Thyroid gland (tissue), 4 donors: ENCODE results near the gene OSBPL6. TPM values are rescaled to one million over a fixed set of nuclear protein-coding genes. Genes with fewer than 3 reads are reported as not detected.
A peak's percentile ranks its signal among the peaks of the same experiment; 100 is the strongest.

Source experiments
- DNase-seq, 2 donors: peaks; one replicate each; pipeline ENCODE4 v3.0.0-alpha.2; 2019
- H3K27ac ChIP-seq, 3 donors: fragments of 200-600 bp; sonication (generic); 1 replicate in 2 of 3; 2 replicates in 1 of 3; pipeline ENCODE4 v1.5.1; 2016 to 2019; ENCODE audit warnings: mild to moderate bottlenecking in 1 of 3, moderate library complexity in 1 of 3
- H3K27me3 ChIP-seq: fragments of 200-600 bp; sonication (generic); one replicate; pipeline ENCODE4 v1.5.1; 2019
- H3K36me3 ChIP-seq, 2 donors: fragments of 200-600 bp; sonication (generic); one replicate each; pipeline ENCODE4 v1.5.1; 2016 to 2019
- H3K4me1 ChIP-seq, 2 donors: fragments of 200-600 bp; sonication (generic); one replicate each; pipeline ENCODE4 v1.5.1; 2017 to 2019
- H3K4me3 ChIP-seq, 3 donors: fragments of 200-600 bp; sonication (generic); replicated peaks in 1 of 3; 1 replicate in 2 of 3; 2 replicates in 1 of 3; pipeline ENCODE4 v1.5.1; 2016; ENCODE audit warnings: mild to moderate bottlenecking in 1 of 3
- H3K9me3 ChIP-seq: fragments of 200-600 bp; sonication (generic); one replicate; pipeline ENCODE4 v1.5.1; 2017
- CTCF ChIP-seq, 6 experiments: fragments of 200-600 bp in 3 of 6; fragments of 450-650 bp in 3 of 6; sonication (generic) in 3 of 6; IDR thresholded peaks; one replicate each; pipeline ENCODE4 v1.5.1; 2016 to 2019; ENCODE audit warnings: antibody characterized with exemption in 6 of 6, mild to moderate bottlenecking in 2 of 6, inconsistent platforms in 1 of 6, moderate library complexity in 1 of 6
- POLR2A ChIP-seq, 2 donors: fragments of 450-650 bp; IDR thresholded peaks; one replicate each; pipeline ENCODE4 v1.6.1; 2017; ENCODE audit warnings: antibody characterized with exemption in 2 of 2, mild to moderate bottlenecking in 2 of 2, moderate library complexity in 1 of 2
- WGBS, 2 donors: methylation state at CpG; one replicate each; pipeline ENCODE4 v1.1.5; 2017; 5-methylcytosine and 5-hydroxymethylcytosine counted together
- intact Hi-C: fragments of 100-400 bp; cut with DNase I; formaldehyde crosslinking; loops from one replicate; pipeline ENCODE4 v1.15.1; 2023
- total RNA-seq, 4 donors: library from RNA; depleted of rRNA; stranded (reverse); fragments of >200 nt; gene quantifications; one replicate each; pipeline ENCODE4 v1.2.3, GENCODE V29; 2016

Gene OSBPL6
- total RNA-seq, 4 donors from 2014 or later: 2.1 to 5.3 (median 3.2) TPM

- TF ChIP-seq CTCF (IDR thresholded peaks at IDR 0.05) (no peak), POLR2A (IDR thresholded peaks at IDR 0.05) (no peak)
- no peak for DNase-seq
- Histone ChIP-seq H3K4me1 (peaks cover 2 to 9% of the 10 kb centered on the region in 2 donors), H3K9me3 (no peaks in the 10 kb centered on the region), H3K27me3 (no peaks in the 10 kb centered on the region), H3K27ac (no peak overlapping the region), H3K4me3 (no peak overlapping the region), H3K36me3 (no peaks in the 10 kb centered on the region)
- intact Hi-C loops: no loop called here
- WGBS, 2 donors: 95 to 99% methylated on average over 4 of the region's 4 CpGs
Observed at GRCh38 chr2:178238154-178238521, 43.8 kb downstream of the OSBPL6 start.

- H3K27me3 ChIP-seq: no peaks in the 10 kb centered on the region
- intact Hi-C loops: no loop called here
Observed at GRCh38 chr2:178238750-178239149, 44.4 kb downstream of the OSBPL6 start.

DNA sequence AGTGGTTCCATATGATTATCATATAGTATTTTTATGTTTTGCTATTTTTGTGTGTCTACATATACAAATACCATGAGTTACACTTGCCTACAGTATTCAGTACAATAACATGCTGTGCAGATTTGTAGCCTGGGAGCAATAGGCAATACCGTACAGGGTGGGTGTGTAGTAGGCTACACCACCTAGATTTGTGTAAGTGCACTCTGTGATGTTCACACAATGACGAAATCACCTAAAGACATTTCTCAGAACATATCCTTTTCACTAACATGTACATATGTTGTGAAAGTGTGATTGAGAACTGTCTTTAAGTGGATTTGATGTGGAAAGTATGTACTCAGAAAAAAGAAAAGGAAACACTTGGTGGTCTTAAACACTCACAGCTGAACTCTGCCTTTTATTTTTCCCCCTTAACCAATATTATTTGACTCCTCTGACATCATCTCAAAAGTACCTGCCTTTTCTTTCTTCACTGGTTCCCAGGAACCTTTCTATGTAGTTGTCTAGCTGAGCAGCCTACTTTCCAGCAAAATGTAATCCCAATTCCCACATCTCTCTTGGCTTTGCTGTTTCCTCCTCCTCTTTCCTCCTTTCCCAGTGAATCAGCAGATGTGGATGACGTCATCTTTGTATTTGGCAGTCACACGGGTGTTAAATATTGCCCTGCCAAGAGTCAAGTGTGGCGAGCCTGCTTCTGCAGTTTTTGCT lies 47.7 kb downstream of the OSBPL6 start:
- intact Hi-C loops: no loop called here
- peak; percentile 55 to 63 for DNase-seq

More at GRCh38 chr2:178238750-178239149, 44.4 kb downstream of the OSBPL6 start:
- Histone ChIP-seq H3K27ac (no peak overlapping the region), H3K4me1 (peaks cover 0 to 9% of the 10 kb centered on the region in 2 donors), H3K4me3 (no peak overlapping the region), H3K36me3 (no peaks in the 10 kb centered on the region), H3K9me3 (no peaks in the 10 kb centered on the region)
- WGBS, 2 donors: 84 to 94% methylated on average over 2 of the region's 2 CpGs
- TF ChIP-seq POLR2A (IDR thresholded peaks at IDR 0.05) (no peak), CTCF (IDR thresholded peaks at IDR 0.05) (no peak)
- no peak for DNase-seq

GRCh38 chr2:178242552-178242883 lies 48.2 kb downstream of the OSBPL6 start:
- Histone ChIP-seq H3K27me3 (no peaks in the 10 kb centered on the region), H3K9me3 (no peaks in the 10 kb centered on the region), H3K4me3 (no peak overlapping the region), H3K27ac (no peak overlapping the region), H3K4me1 (peaks cover 0 to 9% of the 10 kb centered on the region in 2 donors), H3K36me3 (no peaks in the 10 kb centered on the region)
- 80 to 81% methylated on average over 2 of the region's 2 CpGs for WGBS, 2 donors
- intact Hi-C loops: no loop called here
- DNase-seq: no peak
- TF ChIP-seq POLR2A (IDR thresholded peaks at IDR 0.05) (no peak), CTCF (IDR thresholded peaks at IDR 0.05) (no peak)

More for the DNA sequence above, 47.7 kb downstream of the OSBPL6 start:
- TF ChIP-seq POLR2A (IDR thresholded peaks at IDR 0.05): no peak
- TF ChIP-seq CTCF (IDR thresholded peaks at IDR 0.05): no peak
- no peaks in the 10 kb centered on the region for H3K9me3 ChIP-seq
- H3K27ac ChIP-seq: peak overlapping the region in 1 of 3 donors; percentile 39
- H3K27me3 ChIP-seq: no peaks in the 10 kb centered on the region
- H3K36me3 ChIP-seq: no peaks in the 10 kb centered on the region
- H3K4me1 ChIP-seq: peaks cover 0 to 9% of the 10 kb centered on the region in 2 donors
- no peak overlapping the region for H3K4me3 ChIP-seq
- WGBS, 2 donors: 39 to 40% methylated on average over 5 of the region's 5 CpGs

DNA sequence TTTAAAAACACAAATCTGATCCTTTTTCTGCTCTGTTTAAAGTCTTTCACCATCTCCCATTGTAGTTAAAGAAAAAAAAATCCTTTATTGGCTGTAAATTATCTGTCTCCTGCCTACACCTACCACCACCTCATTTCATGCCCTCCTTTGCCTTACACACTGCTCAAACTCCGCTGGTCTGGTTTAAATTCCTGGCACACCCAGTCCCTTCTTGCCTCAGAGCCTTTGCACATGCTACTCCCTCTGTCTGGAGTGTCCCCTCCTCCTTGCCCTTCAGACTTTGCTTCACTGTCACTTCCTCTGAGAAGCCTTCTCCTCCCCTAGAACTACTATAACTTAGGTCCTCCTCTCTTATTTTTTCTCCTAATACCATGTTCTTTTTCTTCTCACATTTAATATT lies 49.6 kb downstream of the OSBPL6 start:
- no peak overlapping the region for H3K27ac ChIP-seq
- no peak overlapping the region for H3K4me3 ChIP-seq
- DNase-seq: no peak
- no peaks in the 10 kb centered on the region for H3K9me3 ChIP-seq
- no peaks in the 10 kb centered on the region for H3K27me3 ChIP-seq
- 97 to 100% methylated on average over 1 of the region's 1 CpG for WGBS, 2 donors
- no peaks in the 10 kb centered on the region for H3K36me3 ChIP-seq
- TF ChIP-seq POLR2A (IDR thresholded peaks at IDR 0.05) (no peak), CTCF (IDR thresholded peaks at IDR 0.05) (no peak)
- intact Hi-C loops: no loop called here
- peaks cover 0 to 9% of the 10 kb centered on the region in 2 donors for H3K4me1 ChIP-seq
